GM18868 (cell line): ENCODE data around the gene GEMIN4.
"Not testable (repeated sequence)": the region's sequence is repeated elsewhere in the genome, so short reads cannot be mapped to it uniquely, and the experiment has no call there.

Experiments
- ATAC-seq: cut with Tn5 transposase; IDR thresholded peaks from one replicate; pipeline ENCODE4 v1.9.1; 2021; ENCODE audit warnings: mild to moderate bottlenecking, moderate library complexity; ENCODE audit not compliant: unreplicated experiment

Gene GEMIN4

DNA sequence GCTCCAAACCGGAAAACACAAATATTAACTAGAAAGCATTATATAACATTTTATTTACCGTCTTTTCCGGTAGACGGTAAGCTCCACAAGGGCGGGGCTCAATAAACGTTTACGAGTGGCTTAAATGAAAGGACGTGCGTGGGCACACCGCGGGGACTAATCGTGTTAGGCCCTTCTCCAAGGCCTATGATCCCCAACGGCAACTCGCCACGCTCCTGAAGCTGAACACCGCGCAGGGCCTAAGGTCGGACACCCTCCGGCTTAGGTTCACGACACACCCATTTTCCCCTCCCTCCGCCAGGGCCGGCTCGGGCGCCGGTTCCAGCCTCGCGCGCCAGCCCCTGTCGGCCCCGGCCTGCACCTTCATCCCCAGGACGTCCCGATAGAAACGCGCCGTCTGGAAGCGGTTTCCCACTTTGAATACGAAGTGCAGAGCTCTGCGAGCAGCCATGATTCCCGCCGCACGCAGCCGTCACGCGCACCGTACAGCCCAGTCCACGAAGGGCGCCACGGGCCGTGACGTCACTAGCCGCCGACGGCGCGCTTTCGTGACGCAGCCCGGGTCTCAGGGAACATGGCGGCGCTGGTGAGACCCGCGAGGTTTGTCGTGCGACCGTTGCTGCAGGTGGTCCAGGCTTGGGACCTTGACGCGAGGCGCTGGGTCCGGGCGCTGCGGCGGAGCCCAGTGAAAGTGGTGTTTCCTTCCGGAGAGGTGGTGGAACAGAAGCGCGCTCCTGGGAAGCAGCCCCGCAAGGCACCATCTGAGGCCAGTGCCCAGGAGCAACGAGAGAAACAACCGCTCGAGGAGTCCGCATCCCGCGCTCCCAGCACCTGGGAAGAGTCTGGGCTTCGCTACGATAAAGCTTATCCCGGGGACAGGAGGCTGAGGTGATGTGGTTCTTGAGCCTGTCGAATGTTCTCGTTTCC is 30.0 kb upstream of the GEMIN4 start, which contains the start of the genes GLOD4 and MRM3:
GLOD4 (minus strand) TSS at position 476 of the 927 bp plus-strand sequence; CDS start at position 451, 25 bp downstream.
MRM3 (plus strand) TSS at position 549 of the 927 bp plus-strand sequence; CDS start at position 575, 26 bp downstream.
- ATAC-seq, result peak; percentile 87

DNA sequence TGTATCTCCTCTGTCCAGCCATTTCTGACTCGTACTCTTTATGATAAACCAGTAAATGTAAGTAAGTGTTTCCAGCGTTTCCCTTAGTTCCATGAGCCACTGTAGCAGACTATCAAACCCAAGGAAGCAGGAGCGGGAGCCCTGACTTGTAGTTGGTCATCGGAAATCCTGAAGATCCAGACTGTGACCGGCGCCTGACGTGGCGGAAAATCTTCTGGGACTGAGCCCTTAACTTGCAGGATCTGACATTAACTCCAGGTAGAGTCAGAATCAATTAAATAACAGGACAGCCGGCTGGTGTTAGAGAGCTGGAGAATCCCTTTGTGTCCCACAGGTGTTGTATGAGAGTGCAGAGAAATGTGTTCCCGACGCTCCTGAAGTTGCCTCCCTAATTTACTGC is 26.0 kb upstream of the GEMIN4 start:
- no peak for ATAC-seq

DNA sequence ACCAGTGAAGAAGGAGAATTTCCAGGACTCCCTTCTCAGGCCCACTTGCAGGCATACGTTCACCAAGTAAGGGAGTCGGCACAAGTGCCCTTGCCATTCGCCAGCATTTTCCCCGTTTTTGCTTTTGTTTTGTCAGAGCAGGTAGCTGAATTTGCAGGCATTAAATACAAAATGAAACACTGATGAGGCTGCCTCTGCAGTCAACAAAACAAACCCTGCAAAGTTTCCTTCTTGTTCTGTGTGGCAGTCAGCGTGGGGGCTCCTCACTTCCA is 22.2 kb upstream of the GEMIN4 start:
- ATAC-seq, result no peak

DNA sequence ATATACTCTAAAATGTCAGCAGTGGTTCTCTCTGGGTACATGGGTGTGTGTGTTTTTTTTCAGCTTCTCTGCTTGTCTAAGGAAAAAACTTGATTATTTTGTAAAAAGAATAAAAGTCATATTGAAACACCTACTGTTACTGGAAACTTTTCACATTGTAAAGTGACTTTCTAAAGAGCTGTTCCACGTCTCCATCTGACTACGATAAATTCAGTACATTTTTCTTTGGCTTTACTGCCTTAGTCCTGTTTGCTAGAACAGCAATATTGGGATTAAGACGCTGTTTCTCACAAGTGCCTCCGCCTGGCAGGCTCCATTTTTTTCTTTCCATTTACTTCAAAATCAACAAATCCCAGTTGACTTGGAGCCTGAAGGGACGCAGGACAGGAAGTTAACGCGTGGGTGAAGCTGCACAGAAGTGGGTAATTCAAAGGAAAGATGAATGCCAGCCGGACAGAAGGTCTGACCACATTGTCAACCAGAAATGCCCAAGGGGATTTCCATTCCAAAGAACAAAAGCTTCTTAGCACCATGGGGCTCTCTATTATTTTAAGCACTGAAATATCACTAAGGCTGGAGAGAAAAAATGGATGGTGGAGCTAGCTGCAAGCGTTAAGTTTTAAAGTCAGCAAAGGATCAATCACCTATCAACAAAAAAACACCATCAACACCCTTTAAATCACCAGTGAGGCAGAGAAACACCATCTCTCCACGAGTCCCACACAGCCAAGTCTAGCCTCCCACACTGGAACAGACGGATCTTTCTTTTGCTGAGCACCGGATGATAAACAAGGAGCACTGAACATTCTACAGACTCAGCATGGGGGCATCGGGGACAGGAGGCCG is 21.6 kb upstream of the GEMIN4 start:
- no peak for ATAC-seq

DNA sequence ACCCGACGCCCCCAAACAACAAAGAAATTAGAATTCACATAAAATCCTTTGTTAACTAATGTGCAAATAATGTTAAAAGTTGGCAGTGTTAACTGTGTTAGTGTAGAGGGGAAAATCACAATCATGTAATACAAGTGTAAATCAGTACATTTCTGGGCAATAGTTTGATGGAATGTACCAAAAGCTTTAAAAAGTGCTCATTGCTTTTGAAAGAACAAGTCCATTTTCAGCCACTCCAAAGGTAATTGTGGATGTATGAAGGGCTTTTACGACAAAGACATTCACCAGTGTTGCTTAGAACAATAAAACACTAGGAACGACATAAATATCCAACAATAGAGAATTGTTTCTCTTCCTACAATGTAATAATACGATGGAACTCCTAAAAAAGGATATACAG is 21.0 kb upstream of the GEMIN4 start:
- no peak for ATAC-seq

DNA sequence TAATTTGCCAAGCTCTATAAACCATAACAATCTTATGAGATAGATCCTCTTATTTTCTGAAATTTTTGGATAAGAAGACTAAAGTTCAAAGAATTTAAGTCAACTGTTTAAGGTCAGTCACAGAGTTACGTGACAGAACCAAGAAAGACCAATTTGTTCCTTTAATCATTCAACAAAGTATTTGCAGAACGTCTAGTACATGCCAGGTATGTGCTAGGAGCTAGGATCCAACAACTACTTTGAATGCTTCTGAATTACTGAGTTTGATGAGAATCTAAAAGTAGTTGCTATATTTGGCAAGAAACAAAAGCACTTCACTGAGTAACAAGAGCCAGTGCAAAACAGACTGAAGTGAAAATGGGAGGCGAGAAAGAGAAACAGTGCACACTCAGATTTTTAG is 15.0 kb upstream of the GEMIN4 start:
- no peak for ATAC-seq

DNA sequence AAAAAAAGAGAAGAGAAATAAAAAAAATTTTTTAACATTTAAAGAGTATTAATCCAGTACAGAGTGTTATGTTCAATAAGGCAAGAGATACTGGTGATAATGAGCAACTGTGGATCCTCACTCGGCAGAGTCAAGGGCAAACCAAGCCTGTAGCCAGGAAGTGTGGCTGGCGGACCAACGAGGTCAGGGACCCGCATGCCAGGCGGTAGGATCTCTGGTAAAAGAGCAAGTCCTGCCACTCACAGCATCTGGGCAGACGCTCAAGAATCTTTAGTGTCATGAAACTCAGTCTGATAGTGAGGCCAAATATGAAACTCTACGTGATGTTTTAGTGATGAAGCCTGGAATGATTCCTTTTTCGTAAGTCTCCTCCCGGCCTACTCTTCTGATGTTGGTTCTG is 8.3 kb upstream of the GEMIN4 start:
- ATAC-seq, result no peak

DNA sequence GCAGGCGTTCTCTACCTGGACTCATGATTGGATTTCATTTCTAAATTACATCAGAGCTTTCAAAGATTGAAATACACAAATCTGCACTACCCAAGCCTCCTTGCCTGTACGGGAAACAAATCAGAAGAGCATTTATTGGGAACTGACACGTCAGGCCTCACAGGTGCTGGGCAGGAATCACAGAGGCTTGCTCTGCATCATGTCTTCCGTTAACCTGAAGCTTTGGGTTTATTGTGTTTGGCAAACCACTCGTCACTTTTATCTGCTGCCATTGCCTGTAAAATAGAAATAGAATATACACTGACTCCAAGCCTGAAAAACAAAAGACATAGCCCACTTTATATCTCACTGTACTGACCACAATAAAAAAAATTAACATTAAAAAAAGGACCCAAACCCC is 7.9 kb upstream of the GEMIN4 start:
- no peak for ATAC-seq

DNA sequence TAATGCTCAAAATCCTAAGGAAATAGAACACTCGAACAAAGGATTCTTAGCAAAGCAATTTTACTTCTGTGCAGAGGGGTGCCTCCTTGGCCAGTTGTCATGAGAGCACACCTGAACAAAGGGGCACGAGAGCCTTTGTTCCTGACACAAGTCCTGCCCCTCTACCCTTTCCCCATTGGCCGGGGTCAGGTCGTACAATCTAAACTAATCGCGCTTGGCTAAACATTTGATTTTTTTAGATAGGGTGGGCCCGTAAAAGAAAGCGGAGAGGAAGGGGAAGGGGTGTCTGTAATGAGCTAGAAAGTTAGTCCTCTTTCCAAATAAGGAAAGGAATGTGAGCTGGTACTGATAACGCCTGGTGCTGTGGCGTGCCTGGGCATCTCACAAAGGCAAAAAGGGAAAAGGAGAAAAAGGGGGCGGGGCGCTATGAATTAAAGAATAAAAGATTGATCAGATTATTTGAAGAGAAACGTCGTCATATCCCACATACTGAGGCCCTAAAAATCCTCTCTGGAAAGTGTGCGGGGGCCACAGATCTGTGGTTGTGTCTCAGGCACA is 4.0 kb upstream of the GEMIN4 start:
- not testable (repeated sequence) for ATAC-seq

DNA sequence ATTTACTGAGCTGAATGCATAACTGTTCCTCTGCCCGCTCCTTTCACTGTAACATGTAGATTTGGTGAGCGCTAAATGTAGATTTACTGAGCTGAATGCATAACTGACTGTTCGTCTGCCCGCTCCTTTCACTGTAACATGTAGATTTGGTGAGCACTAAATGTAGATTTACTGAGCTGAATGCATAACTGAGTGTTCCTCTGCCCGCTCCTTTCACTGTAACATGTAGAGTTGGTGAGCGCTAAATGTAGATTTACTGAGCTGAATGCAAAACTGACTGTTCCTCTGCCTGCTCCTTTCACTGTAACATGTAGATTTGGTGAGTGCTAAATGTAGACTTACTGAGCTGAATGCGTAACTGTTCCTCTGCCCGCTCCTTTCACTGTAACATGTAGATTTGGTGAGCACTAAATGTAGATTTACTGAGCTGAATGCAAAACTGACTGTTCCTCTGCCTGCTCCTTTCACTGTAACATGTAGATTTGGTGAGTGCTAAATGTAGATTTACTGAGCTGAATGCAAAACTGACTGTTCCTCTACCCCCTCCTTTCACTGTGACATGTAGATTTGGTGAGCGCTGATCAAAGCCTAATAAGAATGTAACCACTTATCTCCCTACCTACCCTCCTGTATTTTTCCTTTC is 3.4 kb upstream of the GEMIN4 start:
- not testable (repeated sequence) for ATAC-seq

DNA sequence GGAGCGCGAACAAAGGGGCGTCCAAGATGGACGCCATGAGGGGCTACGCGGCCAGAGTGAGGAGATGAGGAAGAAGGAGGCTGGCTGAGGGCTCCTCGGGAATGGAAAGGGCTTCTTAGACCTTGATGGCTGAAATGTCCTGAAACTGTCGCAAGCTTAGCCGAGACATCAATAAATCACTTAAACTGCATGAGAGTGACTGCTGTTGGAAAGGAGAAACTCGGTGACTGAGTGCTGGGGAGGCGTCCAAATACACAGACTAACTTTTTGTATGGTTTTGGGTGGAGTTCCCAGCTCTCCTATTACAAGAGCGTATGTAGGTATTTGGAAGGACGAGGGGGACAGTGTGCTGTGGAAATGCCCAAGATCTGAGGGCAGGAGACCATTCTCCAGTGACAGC is 1.4 kb upstream of the GEMIN4 start:
- ATAC-seq, result no peak

DNA sequence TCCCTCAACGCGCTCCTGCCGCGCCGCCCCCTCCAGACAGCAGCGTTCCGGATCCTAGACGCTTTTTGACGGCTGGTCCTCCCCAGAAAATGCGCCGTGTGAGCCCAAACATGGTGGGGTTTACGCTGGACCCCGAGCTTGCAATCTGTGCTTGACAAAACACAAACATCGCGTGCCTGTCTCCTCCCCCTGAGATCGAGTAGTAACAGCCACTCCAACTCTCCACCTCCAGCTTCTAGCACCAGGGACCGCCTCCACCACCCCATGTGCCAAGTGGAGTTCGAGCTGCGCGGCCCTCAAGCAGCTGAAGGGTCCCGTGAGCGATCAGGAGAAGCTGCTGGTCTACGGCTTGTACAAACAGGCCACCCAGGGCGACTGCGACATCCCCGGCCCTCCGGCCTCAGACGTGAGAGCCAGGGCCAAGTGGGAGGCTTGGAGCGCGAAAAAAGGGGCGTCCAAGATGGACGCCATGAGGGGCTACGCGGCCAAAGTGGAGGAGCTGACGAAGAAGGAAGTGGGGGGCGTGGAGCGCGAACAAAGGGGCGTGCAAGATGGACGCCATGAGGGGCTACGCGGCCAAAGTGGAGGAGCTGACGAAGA is 656 bp upstream of the GEMIN4 start:
- ATAC-seq, result peak; percentile 7

DNA sequence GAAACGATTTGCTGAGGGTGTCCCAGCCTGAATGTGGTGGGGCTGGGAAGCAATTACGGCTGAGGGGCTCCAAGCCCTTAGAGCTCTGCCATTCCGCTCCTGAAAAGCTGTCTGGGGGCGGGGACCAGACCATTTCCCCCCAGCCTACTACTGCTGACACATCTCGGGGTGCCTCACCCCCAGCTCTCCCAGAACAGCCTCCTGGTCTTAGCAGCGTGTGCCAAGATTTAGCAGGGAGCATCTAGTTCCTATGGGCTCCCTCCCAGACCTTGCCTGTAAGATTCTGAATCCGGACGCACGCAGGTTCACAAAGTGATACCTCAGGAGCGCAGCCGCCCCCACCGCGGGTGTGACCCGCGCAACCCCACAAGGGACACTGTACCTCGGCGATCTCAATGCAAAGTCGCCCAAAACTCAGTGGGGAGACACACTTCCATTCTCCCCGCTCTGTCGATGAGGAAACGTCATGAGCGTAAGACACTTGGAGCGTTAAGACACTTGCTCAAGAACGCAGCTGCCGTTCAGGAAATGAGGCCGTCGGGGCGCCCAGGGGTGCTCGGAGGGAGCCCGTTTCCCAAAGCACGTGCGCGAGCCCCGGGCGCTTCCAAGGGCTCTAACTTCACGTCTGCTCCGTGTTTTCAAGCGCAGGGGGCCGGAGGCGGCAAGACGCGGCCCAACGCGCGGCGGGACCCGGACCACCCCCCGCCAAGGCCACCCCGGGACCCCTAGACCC is 629 bp downstream of the GEMIN4 start:
- ATAC-seq, result peak; percentile 17

DNA sequence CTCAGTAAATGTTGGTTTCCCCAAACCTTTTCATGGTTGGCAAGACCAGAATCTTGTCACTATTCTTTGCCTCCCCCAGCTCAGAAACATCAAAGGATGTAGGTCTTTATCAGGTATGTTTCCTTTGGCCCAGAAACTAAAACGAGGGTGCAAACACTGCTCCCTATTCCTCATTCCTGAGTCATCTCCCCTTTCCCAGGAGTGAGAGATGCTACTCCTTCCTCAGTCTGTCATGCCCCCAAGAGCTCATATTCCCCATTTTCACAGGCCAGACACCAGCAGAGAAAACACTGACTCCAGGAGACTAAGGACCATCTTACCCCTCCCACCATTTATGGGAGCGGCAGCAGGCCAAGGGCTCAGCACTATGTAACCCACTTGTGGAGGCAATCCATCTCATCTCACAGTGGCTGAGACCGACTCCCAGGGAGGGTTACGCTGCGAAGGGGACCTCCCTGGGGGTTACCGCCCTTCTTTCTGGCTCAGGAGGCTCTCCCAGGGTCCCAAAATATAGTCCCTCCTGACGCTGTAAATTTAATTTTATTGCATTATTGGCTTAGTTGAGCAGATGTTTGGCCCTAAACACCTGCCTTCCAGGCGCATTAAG is 1.5 kb downstream of the GEMIN4 start:
- ATAC-seq, result no peak

DNA sequence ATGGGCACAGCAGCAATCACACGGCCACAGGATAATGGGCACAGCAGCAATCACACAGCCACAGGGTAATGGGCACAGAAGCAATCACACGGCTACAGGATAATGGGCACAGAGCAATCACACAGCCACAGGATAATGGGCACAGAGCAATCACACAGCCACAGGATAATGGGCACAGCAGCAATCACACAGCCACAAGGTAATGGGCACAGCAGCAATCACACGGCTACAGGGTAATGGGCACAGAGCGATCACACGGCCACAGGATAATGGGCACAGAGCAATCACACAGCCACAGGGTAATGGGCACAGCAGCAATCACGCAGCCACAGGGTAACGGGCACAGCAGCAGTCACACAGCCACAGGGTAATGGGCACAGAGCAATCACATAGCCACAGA is 2.7 kb downstream of the GEMIN4 start:
- not testable (repeated sequence) for ATAC-seq

DNA sequence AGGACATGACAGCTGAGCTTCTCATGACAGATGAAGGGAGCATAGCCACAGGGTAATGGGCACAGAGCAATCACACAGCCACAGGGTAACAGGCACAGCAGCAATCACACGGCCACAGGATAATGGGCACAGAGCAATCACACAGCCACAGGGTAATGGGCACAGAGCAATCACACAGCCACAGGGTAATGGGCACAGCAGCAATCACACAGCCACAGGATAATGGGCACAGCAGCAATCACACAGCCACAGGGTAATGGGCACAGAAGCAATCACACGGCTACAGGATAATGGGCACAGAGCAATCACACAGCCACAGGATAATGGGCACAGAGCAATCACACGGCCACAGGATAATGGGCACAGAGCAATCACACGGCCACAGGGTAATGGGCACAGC is 3.5 kb downstream of the GEMIN4 start:
- ATAC-seq, result not testable (repeated sequence)

DNA sequence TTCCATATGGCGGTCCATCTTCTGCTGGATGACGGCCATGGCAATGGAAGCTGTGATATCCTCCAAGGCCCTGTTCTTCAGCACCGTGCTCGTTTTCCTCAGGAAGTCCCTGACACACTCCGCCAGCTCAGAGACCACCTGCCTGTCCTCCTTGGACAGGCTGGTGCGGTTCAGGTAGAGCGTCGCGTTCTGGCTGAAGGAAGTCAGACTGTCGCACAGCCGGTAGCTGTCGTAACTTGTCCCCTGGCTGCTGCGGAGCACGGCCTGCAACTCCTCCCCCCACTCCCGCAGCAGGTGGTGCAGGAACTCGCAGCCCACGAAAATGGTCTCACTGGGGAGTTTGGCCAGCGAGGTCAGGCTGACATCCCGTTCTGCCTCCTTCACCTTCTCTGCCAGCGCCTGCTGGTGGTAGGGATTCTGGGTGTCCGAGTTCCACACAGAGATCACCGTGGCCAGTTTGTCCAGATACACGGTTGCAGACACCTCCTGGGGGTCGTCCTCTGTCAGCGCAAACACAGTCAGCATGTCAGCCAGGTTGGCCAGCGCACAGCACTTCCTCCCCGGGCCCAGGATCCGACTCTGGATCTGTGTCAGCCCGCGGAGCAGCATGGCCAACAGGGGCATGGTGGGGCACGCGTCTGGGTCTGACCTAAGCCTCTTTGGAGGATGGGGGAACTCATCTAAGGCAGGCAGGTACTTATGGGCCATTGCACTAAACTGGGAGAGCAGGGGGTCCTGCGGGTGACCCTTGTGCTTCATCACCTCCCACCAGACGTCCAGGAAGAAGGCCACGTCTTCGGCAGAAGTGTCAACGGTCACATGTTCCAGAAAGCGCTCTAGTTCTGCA is 5.1 kb downstream of the GEMIN4 start:
- no peak for ATAC-seq

DNA sequence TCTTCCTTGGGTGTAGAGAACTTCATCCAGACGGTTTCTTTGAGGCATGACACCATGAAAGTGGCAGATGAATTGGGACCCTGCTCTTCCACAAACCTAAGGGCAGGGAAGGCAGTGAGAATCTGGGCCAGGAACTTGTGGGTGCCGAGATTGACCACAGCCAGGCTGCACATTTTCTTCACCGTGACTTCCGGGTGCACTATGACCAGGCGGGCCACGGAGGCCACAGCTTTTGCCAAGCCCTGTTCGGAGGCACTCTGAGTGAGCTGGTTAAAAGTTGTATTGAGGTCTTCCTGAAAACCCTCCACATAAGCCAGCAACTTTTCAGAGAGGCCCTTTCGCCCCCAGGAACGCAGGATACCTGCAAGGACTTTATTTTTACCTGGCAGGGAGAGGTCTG is 5.9 kb downstream of the GEMIN4 start:
- no peak for ATAC-seq

DNA sequence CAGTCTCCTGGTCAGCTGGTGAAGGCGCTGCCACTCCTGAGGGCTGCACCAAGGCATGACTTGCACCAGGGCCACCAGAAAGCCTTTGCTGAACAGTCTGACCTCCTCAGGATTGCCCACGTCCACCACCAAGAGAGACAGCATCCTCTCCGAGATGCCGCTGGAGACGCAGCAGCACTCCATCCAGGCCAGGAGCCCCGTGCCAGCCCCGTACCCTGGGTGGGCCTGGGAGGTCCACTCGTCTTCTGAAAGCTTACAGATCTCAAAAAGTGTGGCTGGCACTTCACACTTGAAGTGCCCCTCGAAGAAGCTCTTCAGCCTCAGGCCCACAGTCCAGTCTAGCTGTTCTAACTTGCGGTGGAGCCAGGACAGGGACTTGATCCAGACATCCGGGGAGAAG is 6.7 kb downstream of the GEMIN4 start:
- ATAC-seq, result no peak
